Activated T-helper 17 cell treated with anti-CD3 and anti-CD28 coated beads, Interleukin-2, amount 50 U/mL, for 72 hours (primary cell): ENCODE results near the gene EXOSC3. TPM values are rescaled to one million over a fixed set of nuclear protein-coding genes. Genes with fewer than 3 reads are reported as not detected.
"Not testable (repeated sequence)": the region's sequence is repeated elsewhere in the genome, so short reads cannot be mapped to it uniquely, and the experiment has no call there.

ENCODE experiments used
- ATAC-seq: fragments of 150-1000 bp; cut with Tn5 transposase; replicated peaks from 2 replicates; pipeline ENCODE4 v1.10.0; 2021; ENCODE audit warnings: mild to moderate bottlenecking, moderate library complexity
- H3K27ac Mint-ChIP-seq: one replicate; pipeline ENCODE4 v1.8.0; 2022; ENCODE audit warnings: mixed read lengths
- H3K27me3 Mint-ChIP-seq: one replicate; pipeline ENCODE4 v1.8.0; 2022; ENCODE audit warnings: mixed read lengths
- H3K36me3 Mint-ChIP-seq: one replicate; pipeline ENCODE4 v1.8.0; 2022; ENCODE audit warnings: low read depth, mild to moderate bottlenecking, mixed read lengths
- H3K4me1 Mint-ChIP-seq: one replicate; pipeline ENCODE4 v1.8.0; 2022; ENCODE audit warnings: mixed read lengths
- H3K4me3 Mint-ChIP-seq: one replicate; pipeline ENCODE4 v1.8.0; 2022; ENCODE audit warnings: mild to moderate bottlenecking, mixed read lengths
- H3K9me3 Mint-ChIP-seq: one replicate; pipeline ENCODE4 v1.8.0; 2022; ENCODE audit warnings: mixed read lengths
- total RNA-seq, 2 donors: library from RNA; stranded (reverse); gene quantifications; one replicate each; pipeline ENCODE4 v1.2.3, GENCODE V29; 2022

Gene EXOSC3
- total RNA-seq, 2 donors from 2014 or later, result 57.9 to 98.4 TPM

DNA sequence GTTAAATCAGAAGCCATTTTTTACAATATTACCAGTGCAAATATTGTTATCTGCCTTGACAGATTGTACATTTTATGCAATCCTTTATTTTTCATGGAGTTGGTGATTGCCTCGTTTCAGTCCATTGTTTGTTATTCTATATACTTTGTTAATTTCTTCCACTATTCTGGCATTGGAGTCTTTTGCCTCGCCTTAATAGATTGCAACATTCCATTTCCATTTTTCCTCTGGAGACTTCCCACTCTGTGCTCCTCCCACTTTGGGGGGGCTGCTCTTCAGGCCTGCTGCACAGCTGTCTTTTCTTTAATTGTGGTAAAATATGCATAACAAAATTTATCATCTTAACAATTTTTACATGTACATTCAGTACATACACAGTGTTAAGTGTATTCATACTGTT lies 11.4 kb upstream of the EXOSC3 start:
- Mint-ChIP-seq H3K4me1 (peaks cover 8% of the 10 kb centered on the region), H3K36me3 (no peaks in the 10 kb centered on the region), H3K27me3 (no peaks in the 10 kb centered on the region), H3K4me3 (no peak overlapping the region), H3K9me3 (peaks cover under 1% of the 10 kb centered on the region), H3K27ac (no peak overlapping the region)
- ATAC-seq, result no peak

DNA sequence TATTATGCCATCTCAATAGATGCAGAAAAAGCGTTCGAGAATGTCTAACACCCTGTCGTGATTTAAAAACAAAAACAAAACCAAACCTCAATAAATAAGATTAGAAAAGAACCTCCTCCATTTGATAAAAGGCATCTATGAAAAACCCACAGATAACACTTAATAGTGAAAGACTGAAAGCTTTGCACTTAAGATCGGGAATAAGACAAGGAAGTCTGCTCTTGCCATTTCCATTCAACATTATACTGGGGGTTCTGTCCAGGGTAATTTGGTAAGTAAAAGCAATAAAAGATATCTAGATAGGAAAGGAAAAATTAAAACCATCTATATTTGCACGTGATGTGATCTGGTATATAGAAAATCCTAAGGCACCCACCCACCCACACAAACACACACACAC lies 7.3 kb upstream of the EXOSC3 start:
- H3K9me3 Mint-ChIP-seq, result peaks cover 4% of the 10 kb centered on the region
- H3K27ac Mint-ChIP-seq, result no peak overlapping the region
- no peak overlapping the region for H3K4me3 Mint-ChIP-seq
- H3K36me3 Mint-ChIP-seq, result no peaks in the 10 kb centered on the region
- no peaks in the 10 kb centered on the region for H3K27me3 Mint-ChIP-seq
- ATAC-seq, result no peak
- no peaks in the 10 kb centered on the region for H3K4me1 Mint-ChIP-seq

DNA sequence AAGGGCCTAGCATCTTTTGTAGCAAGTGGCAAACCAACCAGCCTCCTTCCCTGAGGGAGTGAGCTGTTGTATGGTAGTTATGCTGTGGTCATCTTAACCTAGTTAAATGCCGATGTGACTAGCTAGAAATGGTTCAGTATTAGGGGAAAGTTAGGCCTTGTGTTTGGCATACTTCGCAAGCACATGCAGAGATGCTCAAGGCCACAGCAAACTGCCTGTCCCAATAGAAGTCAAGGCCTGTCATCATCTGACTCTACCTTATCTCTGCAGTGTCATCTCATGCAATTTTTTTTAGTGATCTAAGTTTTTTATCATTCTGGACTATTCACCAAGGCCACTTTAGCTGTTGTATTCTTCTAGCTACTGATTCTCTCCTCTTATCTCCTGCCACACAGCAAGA lies 5.2 kb upstream of the EXOSC3 start:
- Mint-ChIP-seq H3K4me3 (no peak overlapping the region), H3K4me1 (peaks cover 4% of the 10 kb centered on the region), H3K27ac (no peak overlapping the region), H3K27me3 (no peaks in the 10 kb centered on the region), H3K9me3 (peaks cover 4% of the 10 kb centered on the region), H3K36me3 (peaks cover under 1% of the 10 kb centered on the region)
- ATAC-seq, result no peak

DNA sequence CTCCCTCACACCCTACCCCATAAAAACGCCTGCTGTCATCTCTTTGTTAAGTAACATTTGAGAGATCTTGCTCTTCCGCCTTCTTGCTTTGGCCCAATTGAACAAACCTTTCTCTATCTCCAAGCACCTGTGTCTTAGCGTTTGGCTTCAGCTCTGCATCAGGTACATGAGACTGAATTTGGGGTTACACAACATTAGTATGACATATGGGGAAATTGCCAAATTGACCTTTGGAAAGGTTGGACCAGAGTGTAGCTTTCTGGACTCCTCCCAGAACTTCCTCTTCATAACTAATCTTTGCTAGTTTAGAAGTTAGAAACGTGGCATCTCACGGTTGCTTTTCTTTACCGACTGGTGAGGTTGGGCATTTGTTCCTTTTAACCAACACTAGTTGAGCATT lies 3.5 kb upstream of the EXOSC3 start:
- ATAC-seq, result no peak
- Mint-ChIP-seq H3K4me1 (peaks cover 5% of the 10 kb centered on the region), H3K36me3 (peaks cover 18% of the 10 kb centered on the region), H3K9me3 (peaks cover 4% of the 10 kb centered on the region), H3K27ac (no peak overlapping the region), H3K27me3 (no peaks in the 10 kb centered on the region), H3K4me3 (no peak overlapping the region)

DNA sequence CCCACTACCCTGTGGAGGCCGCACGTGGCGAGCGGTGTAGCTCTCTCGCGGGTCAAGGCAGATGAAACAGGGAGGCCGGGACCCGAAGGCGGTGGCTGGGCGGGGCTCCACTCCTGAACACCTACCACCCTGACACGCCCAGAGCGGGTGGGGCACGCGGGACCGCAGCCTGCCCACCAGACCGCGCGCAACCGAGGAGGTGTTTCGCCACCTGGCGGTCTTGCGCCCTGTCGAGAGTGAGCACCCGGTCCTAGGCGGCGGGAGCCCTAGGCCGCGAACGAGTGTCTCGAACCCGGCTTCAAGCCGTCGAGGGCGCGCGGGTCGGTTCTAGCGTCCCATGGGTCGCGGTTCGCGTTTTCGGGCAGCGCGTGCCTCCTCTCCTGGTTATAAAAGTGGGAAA lies 2.2 kb upstream of the EXOSC3 start:
- no peaks in the 10 kb centered on the region for H3K27me3 Mint-ChIP-seq
- no peak overlapping the region for H3K27ac Mint-ChIP-seq
- no peak for ATAC-seq
- peaks cover 31% of the 10 kb centered on the region for H3K36me3 Mint-ChIP-seq
- H3K4me3 Mint-ChIP-seq, result no peak overlapping the region
- peaks cover 4% of the 10 kb centered on the region for H3K9me3 Mint-ChIP-seq
- peaks cover 16% of the 10 kb centered on the region for H3K4me1 Mint-ChIP-seq

DNA sequence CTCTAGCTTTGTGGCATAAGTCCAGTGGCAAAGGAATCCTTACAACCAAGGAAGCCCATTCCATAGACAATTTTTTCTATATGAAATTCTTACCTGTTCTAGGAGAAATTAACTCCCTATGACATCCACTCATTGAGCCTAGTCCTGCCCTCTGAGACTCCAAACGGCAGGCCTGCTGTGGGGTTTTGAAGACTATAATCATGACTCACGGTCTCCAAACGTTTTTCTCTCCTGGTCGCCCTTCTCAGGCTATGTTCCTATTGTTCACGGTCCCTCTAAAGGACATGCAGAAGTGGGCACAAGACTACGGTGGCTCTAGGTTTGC lies 611 bp downstream of the EXOSC3 start:
- H3K9me3 Mint-ChIP-seq, result no peaks in the 10 kb centered on the region
- H3K4me3 Mint-ChIP-seq, result peak overlapping the region; percentile 98
- ATAC-seq, result peak; percentile 30
- peaks cover 19% of the 10 kb centered on the region for H3K4me1 Mint-ChIP-seq
- H3K27me3 Mint-ChIP-seq, result no peaks in the 10 kb centered on the region
- H3K36me3 Mint-ChIP-seq, result peaks cover 59% of the 10 kb centered on the region
- peak overlapping the region; percentile 98 for H3K27ac Mint-ChIP-seq

DNA sequence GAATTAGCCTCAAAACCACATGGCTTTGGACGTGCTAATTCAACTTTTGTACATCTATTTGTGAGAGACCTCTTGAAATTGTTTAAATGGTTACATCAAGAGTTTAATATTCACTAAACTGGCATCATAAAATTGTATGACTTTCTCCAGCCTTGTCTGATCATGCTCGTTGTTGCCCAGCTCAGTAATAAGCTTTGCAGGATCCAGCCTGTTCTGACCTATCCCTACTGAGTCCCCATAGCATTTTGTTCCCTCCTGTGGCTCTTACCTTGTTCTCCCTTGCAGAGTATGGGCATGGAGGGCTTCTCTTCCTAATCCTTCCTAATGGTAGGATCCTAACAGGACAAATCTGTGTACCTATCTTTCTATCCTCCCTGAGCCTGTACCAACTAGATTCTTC lies 6.3 kb downstream of the EXOSC3 start:
- H3K27me3 Mint-ChIP-seq, result no peaks in the 10 kb centered on the region
- no peaks in the 10 kb centered on the region for H3K9me3 Mint-ChIP-seq
- H3K4me1 Mint-ChIP-seq, result peaks cover 14% of the 10 kb centered on the region
- H3K27ac Mint-ChIP-seq, result peak overlapping the region; percentile 9
- H3K36me3 Mint-ChIP-seq, result peaks cover 96% of the 10 kb centered on the region
- ATAC-seq, result no peak
- H3K4me3 Mint-ChIP-seq, result no peak overlapping the region

DNA sequence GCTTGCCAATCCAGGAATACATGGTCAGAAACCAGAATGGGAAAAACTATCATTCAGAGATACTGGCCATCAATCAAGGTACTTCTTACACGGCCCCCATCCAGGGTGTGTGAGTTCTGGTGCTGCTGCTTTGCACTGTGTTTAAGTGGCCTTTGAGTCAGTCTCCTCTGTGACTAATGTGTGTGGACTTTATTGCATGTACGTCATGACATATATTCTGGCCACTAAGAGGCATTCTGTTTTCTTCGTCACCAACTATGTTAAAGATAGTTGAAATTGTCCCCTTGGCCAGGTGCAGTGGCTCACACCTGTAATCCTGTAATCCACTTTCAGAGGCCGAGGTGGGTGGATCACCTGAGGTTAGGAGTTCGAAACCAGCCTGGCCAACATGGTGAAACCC lies 8.5 kb downstream of the EXOSC3 start:
- ATAC-seq, result no peak
- H3K27me3 Mint-ChIP-seq, result no peaks in the 10 kb centered on the region
- peaks cover 96% of the 10 kb centered on the region for H3K36me3 Mint-ChIP-seq
- no peak overlapping the region for H3K4me3 Mint-ChIP-seq
- H3K9me3 Mint-ChIP-seq, result no peaks in the 10 kb centered on the region
- no peak overlapping the region for H3K27ac Mint-ChIP-seq
- H3K4me1 Mint-ChIP-seq, result no peaks in the 10 kb centered on the region

DNA sequence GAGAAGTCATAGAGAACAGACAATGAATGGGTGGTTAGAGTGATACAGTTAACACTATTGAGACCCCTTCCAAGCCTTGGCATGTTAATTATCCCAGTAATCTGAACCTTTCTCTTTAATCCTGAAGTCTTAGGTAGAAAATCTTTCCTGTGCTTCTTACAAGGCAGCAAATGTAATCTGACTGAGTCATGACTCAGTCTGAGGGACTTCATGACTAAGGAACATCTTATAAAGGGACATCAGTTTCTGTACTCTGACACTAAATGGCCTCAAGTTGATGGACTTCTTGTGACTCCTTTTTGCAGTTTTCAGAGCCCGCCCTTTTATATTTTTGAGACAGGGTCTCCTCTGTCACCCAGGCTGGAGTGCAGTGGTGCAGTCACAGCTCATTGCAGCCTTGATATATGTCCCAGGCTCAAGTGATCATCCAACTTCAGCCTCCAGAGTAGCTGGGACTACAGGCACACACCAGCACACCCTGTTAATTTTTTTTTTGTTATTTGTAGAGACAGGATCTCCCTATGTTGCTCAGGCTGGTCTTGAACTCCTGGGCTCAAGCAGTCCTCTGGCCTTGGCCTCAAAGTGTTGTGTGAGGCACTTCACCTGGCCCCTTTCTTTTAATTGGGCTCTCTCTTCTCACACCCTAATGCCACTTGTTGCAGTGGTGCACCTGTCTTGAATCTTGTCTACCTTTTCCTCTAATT lies 9.5 kb downstream of the EXOSC3 start:
- H3K27ac Mint-ChIP-seq, result peak overlapping the region; percentile 36
- no peak overlapping the region for H3K4me3 Mint-ChIP-seq
- H3K9me3 Mint-ChIP-seq, result no peaks in the 10 kb centered on the region
- H3K27me3 Mint-ChIP-seq, result no peaks in the 10 kb centered on the region
- no peaks in the 10 kb centered on the region for H3K4me1 Mint-ChIP-seq
- no peak for ATAC-seq
- peaks cover 96% of the 10 kb centered on the region for H3K36me3 Mint-ChIP-seq

DNA sequence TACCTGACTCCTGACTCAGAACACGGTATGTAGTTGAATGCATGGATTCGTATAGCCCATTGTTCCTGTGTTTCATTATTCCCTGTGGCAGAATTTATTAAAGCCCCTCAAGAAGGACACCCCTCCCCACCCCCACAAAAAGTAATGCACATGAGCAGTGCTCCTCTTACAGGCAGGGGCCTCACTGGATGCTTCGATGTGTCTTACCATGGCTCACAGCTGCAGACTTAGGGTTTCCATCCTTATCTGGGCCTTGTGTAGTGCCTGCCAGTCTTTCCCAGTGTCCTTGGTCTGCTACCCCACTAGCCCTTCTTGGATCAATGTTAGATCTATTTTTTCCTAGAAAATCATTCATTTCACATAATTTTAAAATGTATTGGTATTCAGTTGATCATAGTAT lies 14.9 kb downstream of the EXOSC3 start:
- Mint-ChIP-seq H3K4me1 (no peaks in the 10 kb centered on the region), H3K36me3 (peaks cover 77% of the 10 kb centered on the region), H3K27me3 (no peaks in the 10 kb centered on the region), H3K27ac (no peak overlapping the region), H3K9me3 (no peaks in the 10 kb centered on the region), H3K4me3 (no peak overlapping the region)
- no peak for ATAC-seq

DNA sequence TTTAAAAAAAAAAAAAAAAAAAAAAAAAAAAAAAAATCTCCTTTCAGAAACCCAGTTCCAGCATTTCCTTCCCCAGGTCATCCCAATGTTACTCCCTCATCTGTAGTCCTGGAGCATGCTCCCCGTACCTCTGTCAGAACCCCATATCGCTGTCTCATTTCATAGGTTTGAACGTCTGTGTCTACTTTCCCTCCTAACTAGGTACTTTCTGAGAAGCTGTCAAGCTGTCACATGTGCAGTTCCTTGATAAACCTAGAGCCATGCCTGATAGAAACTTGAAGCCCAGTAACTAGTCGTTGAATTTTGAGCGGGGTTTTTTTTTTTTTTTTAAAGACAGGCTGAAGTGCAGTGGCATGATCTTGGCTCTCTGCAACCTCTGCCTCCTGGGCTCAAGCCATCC lies 15.6 kb downstream of the EXOSC3 start:
- no peak overlapping the region for H3K27ac Mint-ChIP-seq
- no peaks in the 10 kb centered on the region for H3K9me3 Mint-ChIP-seq
- no peaks in the 10 kb centered on the region for H3K4me1 Mint-ChIP-seq
- no peak overlapping the region for H3K4me3 Mint-ChIP-seq
- H3K27me3 Mint-ChIP-seq, result no peaks in the 10 kb centered on the region
- no peak for ATAC-seq
- peaks cover 74% of the 10 kb centered on the region for H3K36me3 Mint-ChIP-seq

DNA sequence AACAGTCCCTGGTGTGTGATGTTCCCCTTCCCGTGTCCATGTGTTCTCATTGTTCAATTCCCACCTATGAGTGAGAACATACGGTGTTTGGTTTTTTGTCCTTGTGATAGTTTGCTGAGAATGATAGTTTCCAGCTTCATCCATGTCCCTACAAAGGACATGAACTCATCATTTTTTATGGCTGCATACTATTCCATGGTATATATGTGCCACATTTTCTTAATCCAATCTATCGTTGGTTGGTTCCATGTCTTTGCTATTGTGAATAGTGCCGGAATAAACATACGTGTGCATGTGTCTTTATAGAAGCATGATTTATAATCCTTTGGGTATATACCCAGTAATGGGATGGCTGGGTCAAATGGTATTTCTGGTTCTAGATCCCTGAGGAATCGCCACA lies 19.6 kb downstream of the EXOSC3 start:
- H3K4me1 Mint-ChIP-seq, ATAC-seq, H3K27ac Mint-ChIP-seq, H3K27me3 Mint-ChIP-seq, H3K9me3 Mint-ChIP-seq, H3K4me3 Mint-ChIP-seq: not testable (repeated sequence)
- peaks cover 56% of the 10 kb centered on the region for H3K36me3 Mint-ChIP-seq

DNA sequence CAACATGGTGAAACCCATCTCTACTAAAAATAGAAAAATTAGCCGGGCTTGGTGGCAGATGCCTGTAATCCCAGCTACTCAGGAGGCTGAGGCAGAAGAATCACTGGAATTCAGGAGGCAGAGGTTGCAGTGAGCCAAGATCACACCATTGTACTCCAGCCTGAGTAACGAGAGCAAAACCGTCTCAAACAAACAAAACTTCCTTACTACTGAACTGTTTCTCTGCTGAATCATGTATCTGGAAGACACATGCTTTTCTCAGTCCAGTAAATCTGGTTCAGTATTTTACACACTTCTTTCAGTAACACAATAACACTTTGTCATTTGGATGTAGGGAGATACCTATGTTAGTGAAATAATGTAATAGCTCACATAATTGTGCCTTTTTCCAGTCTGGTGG lies 23.4 kb downstream of the EXOSC3 start:
- Mint-ChIP-seq H3K27ac (peak overlapping the region; percentile 14), H3K4me3 (no peak overlapping the region), H3K9me3 (no peaks in the 10 kb centered on the region), H3K4me1 (peaks cover 3% of the 10 kb centered on the region), H3K27me3 (no peaks in the 10 kb centered on the region), H3K36me3 (peaks cover 31% of the 10 kb centered on the region)
- no peak for ATAC-seq

DNA sequence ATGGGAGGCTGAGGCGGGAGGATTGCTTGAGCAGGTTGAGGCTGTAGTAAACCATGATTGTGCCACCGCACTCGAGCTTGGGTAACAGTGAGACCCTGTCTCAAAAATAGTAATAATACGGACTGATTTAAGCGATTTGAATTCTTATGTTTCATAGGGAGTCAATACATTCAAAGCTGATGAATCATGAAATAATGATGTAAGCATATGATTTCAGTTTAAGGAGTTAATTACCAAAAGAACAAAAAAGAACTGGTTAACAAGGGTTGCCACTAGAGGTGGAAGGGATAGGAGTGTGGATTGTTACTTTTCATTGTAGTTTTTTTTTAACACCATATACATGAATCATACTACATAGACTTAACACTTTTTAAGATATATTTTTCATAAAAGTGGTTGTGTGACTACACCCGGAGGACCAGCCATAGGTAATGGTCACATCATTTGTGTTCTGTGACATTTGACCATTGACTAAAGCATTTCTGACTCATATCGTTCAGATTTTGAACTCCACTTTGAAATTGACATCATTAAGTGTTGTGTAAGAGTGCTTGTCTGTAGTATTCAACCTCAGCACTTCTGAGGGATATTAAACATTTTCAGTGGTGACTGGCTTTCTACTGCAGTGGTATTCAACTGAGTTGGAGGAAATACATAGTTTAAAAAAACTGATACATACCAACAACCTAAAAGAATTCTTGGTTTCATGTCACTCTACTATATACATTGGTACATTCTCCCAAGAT lies 24.3 kb downstream of the EXOSC3 start:
- no peak overlapping the region for H3K4me3 Mint-ChIP-seq
- ATAC-seq, result no peak
- no peak overlapping the region for H3K27ac Mint-ChIP-seq
- no peaks in the 10 kb centered on the region for H3K27me3 Mint-ChIP-seq
- peaks cover 7% of the 10 kb centered on the region for H3K4me1 Mint-ChIP-seq
- no peaks in the 10 kb centered on the region for H3K9me3 Mint-ChIP-seq
- peaks cover 30% of the 10 kb centered on the region for H3K36me3 Mint-ChIP-seq

DNA sequence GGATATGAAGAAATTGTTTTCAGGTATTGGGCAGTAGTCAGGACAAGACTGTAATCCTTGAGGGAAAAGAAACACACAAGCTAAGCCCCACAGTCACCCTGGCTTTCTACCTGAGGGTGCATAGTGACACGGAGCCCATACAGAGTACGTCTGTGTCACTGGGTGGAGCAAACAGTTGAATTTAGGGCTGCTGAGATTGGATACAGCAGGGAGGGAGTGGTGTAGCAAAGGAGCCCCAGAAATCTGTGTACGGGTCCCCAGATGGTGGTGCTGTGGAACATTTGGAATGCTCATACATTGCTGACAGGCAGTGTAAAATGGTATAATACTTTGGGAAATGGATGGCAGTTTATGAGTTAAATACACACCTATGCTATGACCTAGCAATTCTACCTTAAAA lies 26.1 kb downstream of the EXOSC3 start:
- Mint-ChIP-seq H3K4me3 (no peak overlapping the region), H3K27me3 (no peaks in the 10 kb centered on the region), H3K9me3 (no peaks in the 10 kb centered on the region), H3K4me1 (peaks cover 17% of the 10 kb centered on the region), H3K36me3 (peaks cover 15% of the 10 kb centered on the region), H3K27ac (peak overlapping the region; percentile 45)
- no peak for ATAC-seq
